Urinary bladder (tissue), 4 donors: ENCODE results near the gene OR2W3. TPM values are rescaled to one million over a fixed set of nuclear protein-coding genes. Genes with fewer than 3 reads are reported as not detected.

Source experiments
- DNase-seq: peaks from one replicate; pipeline ENCODE4 v3.0.0-alpha.2; 2015; ENCODE audit errors: extremely low spot score
- H3K27ac ChIP-seq: one replicate; pipeline ENCODE4 v1.5.1; 2013; ENCODE audit warnings: low read depth, mild to moderate bottlenecking, moderate library complexity
- H3K36me3 ChIP-seq: one replicate; pipeline ENCODE4 v1.6.1; 2013; ENCODE audit warnings: mild to moderate bottlenecking, moderate library complexity; ENCODE audit not compliant: insufficient read depth
- H3K4me1 ChIP-seq: one replicate; pipeline ENCODE4 v1.6.1; 2013; ENCODE audit warnings: mild to moderate bottlenecking, moderate library complexity; ENCODE audit not compliant: insufficient read depth
- H3K4me3 ChIP-seq: one replicate; pipeline ENCODE4 v1.5.1; 2013; ENCODE audit warnings: low read depth, low read length
- WGBS: extraction: QIAGEN DNeasy Blood & Tissue Kit; methylation state at CpG from one replicate; pipeline ENCODE4 v1.1.7; 2013; 5-methylcytosine and 5-hydroxymethylcytosine counted together
- polyA plus RNA-seq: library from polyadenylated mRNA; stranded (reverse); fragments of 200-250 nt; gene quantifications from one replicate; pipeline ENCODE4 v1.2.3, GENCODE V29; 2013
- total RNA-seq: library from RNA; depleted of rRNA; stranded (reverse); fragments of >200 nt; gene quantifications from one replicate; pipeline ENCODE4 v1.2.3, GENCODE V29; 2014
- donor health status: healthy with polysubstance abuse.
- donor health status: healthy.

The OR2W3 gene
- total and polyA plus RNA-seq, 2 donors: 0.47 to 0.53 TPM

DNA sequence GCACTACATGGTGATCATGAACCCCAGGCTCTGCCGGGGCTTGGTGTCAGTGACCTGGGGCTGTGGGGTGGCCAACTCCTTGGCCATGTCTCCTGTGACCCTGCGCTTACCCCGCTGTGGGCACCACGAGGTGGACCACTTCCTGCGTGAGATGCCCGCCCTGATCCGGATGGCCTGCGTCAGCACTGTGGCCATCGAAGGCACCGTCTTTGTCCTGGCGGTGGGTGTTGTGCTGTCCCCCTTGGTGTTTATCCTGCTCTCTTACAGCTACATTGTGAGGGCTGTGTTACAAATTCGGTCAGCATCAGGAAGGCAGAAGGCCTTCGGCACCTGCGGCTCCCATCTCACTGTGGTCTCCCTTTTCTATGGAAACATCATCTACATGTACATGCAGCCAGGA, 589 bp downstream of the OR2W3 start:
- WGBS: 89% methylated on average over 14 of the region's 14 CpGs

DNA sequence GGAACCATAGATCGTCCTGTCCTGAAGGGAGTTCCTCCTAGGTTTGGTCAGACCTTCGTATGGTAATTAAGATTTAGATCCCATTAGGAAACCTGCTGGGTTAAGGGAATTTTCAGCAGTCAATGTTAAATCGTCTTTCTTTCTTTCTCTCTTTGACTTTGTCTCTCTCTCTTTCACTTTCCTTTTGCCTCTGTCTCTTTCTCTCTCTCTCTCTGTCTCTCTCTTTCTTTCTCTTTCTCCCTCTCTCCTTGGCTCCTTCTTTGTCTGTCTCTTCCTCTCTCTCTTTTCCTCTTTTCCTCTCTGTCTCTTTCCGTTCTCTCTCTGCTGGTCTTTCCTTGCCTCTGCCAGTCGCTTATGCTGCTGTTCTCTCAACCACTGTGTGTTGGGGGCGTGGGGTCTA, 8.7 kb downstream of the OR2W3 start:
- Histone ChIP-seq H3K27ac (no peak overlapping the region), H3K36me3 (no peaks in the 10 kb centered on the region), H3K4me3 (no peak overlapping the region), H3K4me1 (no peaks in the 10 kb centered on the region)
- DNase-seq: no peak
- 84% methylated on average over 6 of the region's 6 CpGs for WGBS

More for the DNA sequence above, 589 bp downstream of the OR2W3 start:
- no peaks in the 10 kb centered on the region for H3K36me3 ChIP-seq
- no peak for DNase-seq
- H3K27ac ChIP-seq: no peak overlapping the region
- H3K4me1 ChIP-seq: no peaks in the 10 kb centered on the region
- H3K4me3 ChIP-seq: no peak overlapping the region

DNA sequence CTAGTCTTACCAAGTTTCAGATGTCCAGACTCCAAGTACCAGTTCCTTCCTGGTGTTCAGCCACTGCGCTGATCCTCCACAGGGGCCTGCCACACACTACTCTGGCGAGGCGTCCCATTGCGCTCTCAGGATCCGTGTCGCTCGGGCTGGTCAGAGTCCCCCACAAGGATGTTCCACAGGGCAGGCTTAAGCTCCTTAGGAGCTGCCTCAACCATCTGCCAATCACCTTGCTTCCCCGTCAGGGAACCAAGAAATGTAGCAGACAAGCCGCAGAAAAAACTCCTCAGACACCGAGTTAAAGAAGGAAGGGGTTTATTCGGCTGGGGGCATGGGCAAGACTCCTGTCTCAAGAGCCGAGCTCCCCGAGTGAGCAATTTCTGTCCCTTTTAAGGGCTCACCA, 9.8 kb downstream of the OR2W3 start:
- no peak for DNase-seq
- WGBS: 89% methylated on average over 13 of the region's 13 CpGs
- H3K4me1 ChIP-seq: no peaks in the 10 kb centered on the region
- H3K4me3 ChIP-seq: no peak overlapping the region
- no peaks in the 10 kb centered on the region for H3K36me3 ChIP-seq
- H3K27ac ChIP-seq: no peak overlapping the region

DNA sequence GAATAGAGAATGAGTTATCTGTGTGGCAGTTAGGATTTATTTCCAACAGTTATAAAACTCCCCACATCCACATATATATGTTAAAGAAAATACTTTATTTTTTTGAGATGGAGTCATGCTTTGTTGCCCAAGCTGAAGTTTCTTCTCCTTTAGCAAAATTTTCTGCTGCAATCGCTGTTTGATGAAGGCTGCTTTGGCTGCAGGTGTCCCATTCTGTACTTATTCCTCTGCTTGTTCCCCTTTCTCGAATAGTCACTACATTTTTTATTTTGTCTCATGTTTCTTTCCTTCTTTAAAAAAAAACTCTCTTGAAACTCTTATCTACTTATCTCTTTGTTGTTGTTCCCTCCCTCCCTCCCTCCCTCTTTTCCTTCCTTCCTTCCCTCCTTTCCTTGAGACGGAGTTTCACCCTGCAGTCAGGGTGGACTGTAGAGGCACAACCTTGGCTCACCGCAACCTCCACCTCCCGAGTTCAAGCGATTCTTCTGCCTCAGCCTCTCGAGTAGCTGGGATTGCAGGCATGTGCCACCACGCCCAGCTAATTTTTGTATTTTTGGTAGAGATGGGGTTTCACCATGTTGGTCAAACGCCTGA, 10.6 kb downstream of the OR2W3 start:
- no peak overlapping the region for H3K4me3 ChIP-seq
- no peaks in the 10 kb centered on the region for H3K36me3 ChIP-seq
- WGBS: 72% methylated on average over 9 of the region's 9 CpGs
- H3K4me1 ChIP-seq: no peaks in the 10 kb centered on the region
- no peak for DNase-seq
- H3K27ac ChIP-seq: no peak overlapping the region

DNA sequence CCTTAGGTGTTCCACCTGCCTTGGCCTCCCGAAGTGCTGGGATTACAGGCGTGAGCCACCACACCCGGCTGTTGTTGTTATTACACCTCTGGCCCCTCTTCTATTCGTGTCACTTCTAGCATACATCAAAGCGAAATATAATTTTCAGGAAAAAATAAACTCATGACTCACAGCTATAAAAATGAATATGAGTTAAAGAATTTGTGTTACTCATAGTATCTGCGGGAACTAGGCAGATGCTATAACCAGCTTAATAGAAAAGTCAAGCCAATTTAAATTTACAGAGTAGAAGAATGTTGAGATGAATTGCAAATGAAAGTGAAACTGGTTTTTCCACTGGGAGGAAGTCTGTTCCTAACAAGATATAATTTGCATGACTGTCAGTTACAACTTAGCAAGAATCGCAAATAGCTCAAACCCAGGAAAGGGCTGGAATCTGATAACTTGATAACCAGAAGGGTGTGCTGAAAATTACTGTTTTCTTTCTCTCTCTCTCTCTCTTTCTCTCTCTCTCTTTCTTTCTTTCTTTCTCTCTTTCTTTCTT, 11.2 kb downstream of the OR2W3 start:
- no peaks in the 10 kb centered on the region for H3K4me1 ChIP-seq
- H3K27ac ChIP-seq: no peak overlapping the region
- 50% methylated on average over 7 of the region's 7 CpGs for WGBS
- no peaks in the 10 kb centered on the region for H3K36me3 ChIP-seq
- H3K4me3 ChIP-seq: no peak overlapping the region
- no peak for DNase-seq

DNA sequence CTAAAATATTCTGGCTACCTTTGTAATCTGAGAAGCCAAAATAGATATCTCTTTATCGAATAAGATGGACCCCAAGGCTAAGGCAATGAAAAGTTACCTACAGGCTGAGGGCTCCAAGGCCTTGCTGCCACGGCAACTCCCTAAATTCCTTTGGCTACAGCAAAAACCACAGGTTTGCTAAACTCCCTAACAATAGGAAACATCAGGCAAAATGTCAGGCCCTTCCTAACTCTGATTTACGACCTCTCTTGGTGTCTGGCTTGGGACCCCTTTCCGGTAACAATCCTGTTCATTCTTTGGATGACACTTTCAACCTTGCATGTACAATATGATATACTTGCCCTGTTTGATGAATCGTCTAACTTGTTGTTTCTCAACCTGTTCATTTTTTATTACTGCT, 13.4 kb downstream of the OR2W3 start:
- Histone ChIP-seq H3K4me3 (no peak overlapping the region), H3K4me1 (no peaks in the 10 kb centered on the region), H3K27ac (no peak overlapping the region), H3K36me3 (no peaks in the 10 kb centered on the region)
- 78% methylated on average over 5 of the region's 5 CpGs for WGBS
- no peak for DNase-seq

DNA sequence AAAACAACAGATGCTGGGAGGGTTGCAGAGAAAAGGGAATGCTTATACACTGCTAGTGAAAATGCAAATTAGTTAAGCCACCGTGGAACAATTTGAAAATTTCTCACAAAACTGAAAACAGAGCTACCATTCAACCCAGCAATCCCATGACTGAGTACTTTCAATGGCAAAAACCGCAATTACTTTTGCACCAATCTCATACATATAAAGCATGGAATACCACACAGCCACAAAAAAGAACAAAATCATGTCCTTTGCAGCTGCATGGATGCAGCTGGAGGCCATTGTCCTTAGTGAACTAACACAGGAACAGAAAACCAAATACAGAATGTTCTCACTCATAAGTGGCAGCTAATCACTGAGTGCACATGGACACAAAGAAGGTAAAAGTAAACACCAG, 18.4 kb downstream of the OR2W3 start:
- Histone ChIP-seq H3K27ac (no peak overlapping the region), H3K4me3 (no peak overlapping the region), H3K36me3 (no peaks in the 10 kb centered on the region), H3K4me1 (no peaks in the 10 kb centered on the region)
- WGBS: 79% methylated on average over 2 of the region's 2 CpGs
- DNase-seq: no peak

DNA sequence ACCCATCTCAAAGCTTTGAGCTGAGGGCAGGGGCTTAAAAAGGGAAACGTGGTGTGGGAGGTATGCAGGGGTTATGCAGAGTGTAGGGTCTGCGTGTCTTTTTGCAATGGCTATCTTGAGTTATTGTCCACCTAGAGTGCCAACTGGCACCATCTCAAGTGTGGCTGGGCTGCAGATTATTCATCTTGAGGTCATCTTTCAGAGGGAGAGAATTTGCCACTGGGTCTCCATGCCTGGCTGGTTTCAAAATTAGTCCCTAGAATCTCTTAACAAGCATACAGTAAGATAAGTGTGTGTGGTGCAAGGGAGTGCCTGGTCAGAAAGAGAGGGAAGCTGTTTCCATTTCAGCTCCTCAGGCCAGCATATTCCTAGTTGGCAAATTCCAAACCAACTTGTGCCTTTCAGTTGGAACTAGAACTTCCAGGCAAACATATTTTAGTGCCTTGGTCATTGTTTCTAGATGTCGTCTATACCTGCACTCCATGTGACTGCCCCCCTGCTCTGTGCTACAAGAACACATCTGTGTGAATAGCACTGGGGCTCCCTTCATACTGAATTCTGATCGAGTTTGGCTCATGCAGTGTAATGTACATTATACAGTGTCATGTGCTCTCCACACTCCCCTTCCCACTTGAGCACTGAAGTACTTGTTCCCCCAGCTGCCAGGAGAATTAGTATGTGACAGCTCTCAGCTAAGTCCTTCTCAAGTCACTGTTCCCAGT, 19.7 kb downstream of the OR2W3 start:
- H3K4me1 ChIP-seq: no peaks in the 10 kb centered on the region
- no peak overlapping the region for H3K27ac ChIP-seq
- no peak for DNase-seq
- no peaks in the 10 kb centered on the region for H3K36me3 ChIP-seq
- no peak overlapping the region for H3K4me3 ChIP-seq
- 57% methylated on average over 4 of the region's 4 CpGs for WGBS

DNA sequence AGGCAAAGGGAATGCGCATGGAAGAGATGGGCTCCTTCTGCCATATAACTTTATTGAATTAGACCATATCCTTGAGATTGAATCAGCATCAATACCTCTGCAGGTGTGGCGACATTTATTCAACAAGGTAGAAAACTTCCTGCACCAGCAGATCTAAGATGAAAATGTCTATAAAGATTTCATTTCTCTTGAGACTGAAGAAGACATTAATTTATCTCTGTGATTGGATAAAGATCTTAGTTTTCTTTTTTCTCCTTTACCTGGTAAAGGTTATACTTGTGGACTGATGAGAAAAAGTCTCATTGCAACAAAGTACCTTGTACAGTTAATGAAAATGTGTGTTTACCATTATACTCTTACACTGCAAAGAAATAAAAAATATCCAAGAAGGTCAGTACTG, 24.6 kb downstream of the OR2W3 start, which contains the start of gene OR2T8:
OR2T8 (plus strand) TSS at position 301 of the 400 bp plus-strand sequence. CDS start 766 bp downstream, outside the sequence.
- 89% methylated on average over 2 of the region's 2 CpGs for WGBS
- H3K27ac ChIP-seq: no peak within 1 kb of the TSS
- no peaks in the 10 kb centered on the region for H3K4me1 ChIP-seq

DNA sequence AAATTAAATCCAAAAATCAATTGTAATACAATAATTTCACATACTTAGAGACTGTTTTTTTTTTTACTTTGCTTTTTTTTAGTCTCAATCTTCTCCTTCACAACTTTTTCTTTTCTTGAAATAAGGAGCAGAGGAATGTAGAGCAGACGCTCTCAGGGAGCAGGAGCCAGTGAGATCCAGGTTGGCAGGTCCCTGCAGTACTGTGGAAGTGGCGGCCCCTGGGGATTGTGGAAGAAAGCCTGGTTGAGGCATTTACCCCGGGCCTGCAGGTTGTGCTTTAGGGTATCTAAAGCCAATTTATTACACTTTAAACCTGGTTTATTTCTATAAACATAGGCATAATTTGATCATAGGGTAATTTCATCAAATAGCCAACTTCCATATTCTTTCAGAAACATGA, 28.6 kb downstream of the OR2W3 start:
- H3K36me3 ChIP-seq: no peaks in the 10 kb centered on the region
- 62% methylated on average over 3 of the region's 3 CpGs for WGBS

More for the DNA sequence above, 24.6 kb downstream of the OR2W3 start, which contains the start of gene OR2T8:
- no peak for DNase-seq
- no peak within 1 kb of the TSS for H3K4me3 ChIP-seq
- H3K36me3 ChIP-seq: no peaks in the 10 kb centered on the region

DNA sequence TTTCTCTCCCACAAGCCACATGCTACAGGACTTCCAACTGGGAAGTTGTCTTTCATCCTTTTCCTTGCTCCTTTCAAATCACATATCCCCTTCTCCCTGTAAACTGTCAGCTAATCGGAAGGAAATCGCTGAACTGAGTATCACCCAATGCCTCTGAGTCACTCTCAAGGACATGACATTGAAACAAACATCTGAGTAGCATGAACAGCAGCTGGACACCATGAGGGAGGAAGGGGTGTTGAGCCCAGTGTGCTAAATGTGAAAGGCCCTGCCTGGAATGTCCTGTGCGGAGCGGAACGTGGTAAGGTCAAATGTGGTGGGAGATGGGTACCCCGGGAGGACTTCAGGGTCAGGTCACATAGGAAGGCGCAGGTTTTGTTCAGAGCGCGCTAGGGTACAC, 29.5 kb downstream of the OR2W3 start, which contains the start of gene OR2AJ1:
OR2AJ1 (plus strand) TSS at position 22 of the 400 bp plus-strand sequence. CDS start 8,880 bp downstream, outside the sequence.
- WGBS: 90% methylated on average over 9 of the region's 9 CpGs
- H3K4me3 ChIP-seq: no peak within 1 kb of the TSS
- DNase-seq: no peak
- no peaks in the 10 kb centered on the region for H3K36me3 ChIP-seq
- no peak within 1 kb of the TSS for H3K27ac ChIP-seq
- no peaks in the 10 kb centered on the region for H3K4me1 ChIP-seq

More for the DNA sequence above, 28.6 kb downstream of the OR2W3 start:
- H3K4me3 ChIP-seq: no peak overlapping the region
- no peak overlapping the region for H3K27ac ChIP-seq
- DNase-seq: no peak
- no peaks in the 10 kb centered on the region for H3K4me1 ChIP-seq

DNA sequence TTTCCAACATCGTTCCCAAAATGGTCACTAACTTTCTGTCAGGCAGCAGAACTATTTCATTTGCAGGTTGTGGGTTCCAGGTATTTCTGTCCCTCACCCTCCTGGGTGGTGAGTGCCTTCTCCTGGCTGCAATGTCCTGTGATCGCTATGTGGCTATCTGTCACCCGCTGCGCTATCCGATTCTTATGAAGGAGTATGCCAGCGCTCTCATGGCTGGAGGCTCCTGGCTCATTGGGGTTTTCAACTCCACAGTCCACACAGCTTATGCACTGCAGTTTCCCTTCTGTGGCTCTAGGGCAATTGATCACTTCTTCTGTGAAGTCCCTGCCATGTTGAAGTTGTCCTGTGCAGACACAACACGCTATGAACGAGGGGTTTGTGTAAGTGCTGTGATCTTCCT, 38.6 kb downstream of the OR2W3 start:
- no peaks in the 10 kb centered on the region for H3K36me3 ChIP-seq
- DNase-seq: no peak
- no peak overlapping the region for H3K27ac ChIP-seq
- no peak overlapping the region for H3K4me3 ChIP-seq
- WGBS: 94% methylated on average over 8 of the region's 8 CpGs
- no peaks in the 10 kb centered on the region for H3K4me1 ChIP-seq

DNA sequence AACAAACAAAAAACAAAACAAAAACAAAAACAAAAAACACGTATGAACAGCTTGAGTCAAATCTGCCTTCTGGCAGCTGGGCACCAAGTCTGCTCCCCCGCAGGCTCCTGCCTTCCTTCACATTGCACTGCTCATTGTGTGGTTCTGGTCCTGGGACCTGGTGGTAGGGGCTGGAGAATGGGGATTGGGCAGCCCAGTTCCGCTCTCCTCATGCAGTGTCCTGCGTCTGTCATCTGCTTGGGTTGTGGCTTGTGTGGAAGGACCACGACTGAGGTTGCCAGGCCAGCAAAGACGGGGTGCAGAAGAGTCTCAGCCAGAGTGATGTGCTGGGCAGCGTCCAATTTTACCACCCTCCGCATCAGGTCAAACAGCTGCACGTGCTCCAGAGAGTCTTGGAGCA, 40.4 kb downstream of the OR2W3 start:
- no peak overlapping the region for H3K27ac ChIP-seq
- no peaks in the 10 kb centered on the region for H3K36me3 ChIP-seq
- WGBS: 94% methylated on average over 9 of the region's 9 CpGs
- no peak overlapping the region for H3K4me3 ChIP-seq
- no peak for DNase-seq
- H3K4me1 ChIP-seq: no peaks in the 10 kb centered on the region

DNA sequence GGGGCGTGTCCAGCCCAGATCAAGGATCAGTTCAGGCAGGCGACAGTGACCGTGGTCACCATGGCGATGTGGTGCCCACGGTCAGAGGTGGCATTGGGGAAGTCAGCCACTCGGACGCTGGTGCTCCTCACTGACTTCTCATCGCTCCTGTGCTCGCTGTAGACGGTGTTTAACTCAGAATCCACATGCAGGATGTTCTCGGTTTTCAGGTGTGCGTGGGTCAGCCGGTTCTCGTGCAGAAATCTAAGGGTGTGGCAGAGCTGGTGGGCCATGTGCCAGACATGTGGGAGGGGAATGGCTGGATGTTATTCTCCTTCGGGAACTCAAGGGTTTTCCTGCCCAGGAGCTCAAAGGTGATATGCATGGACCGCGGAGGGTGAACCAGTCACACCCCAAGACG, 41.0 kb downstream of the OR2W3 start:
- WGBS: 94% methylated on average over 18 of the region's 18 CpGs
- Histone ChIP-seq H3K36me3 (no peaks in the 10 kb centered on the region), H3K4me1 (no peaks in the 10 kb centered on the region), H3K27ac (no peak overlapping the region), H3K4me3 (no peak overlapping the region)
- DNase-seq: no peak
